Vagina (tissue), 2 donors: ENCODE measurements around the gene TSHR. TPM values are rescaled to one million over a fixed set of nuclear protein-coding genes. Genes with fewer than 3 reads are reported as not detected.
"Not testable (repeated sequence)": the region's sequence is repeated elsewhere in the genome, so short reads cannot be mapped to it uniquely, and the experiment has no call there.

Experiments used
- DNase-seq, 2 donors: peaks; one replicate each; pipeline ENCODE4 v3.0.0-alpha.2; 2017; ENCODE audit errors: extremely low spot score in 2 of 2
- H3K27ac ChIP-seq: fragments of 200-600 bp; sonication (generic); one replicate; pipeline ENCODE4 v1.5.1; 2019
- H3K27me3 ChIP-seq: fragments of 200-600 bp; sonication (generic); one replicate; pipeline ENCODE4 v1.5.1; 2019
- H3K36me3 ChIP-seq, 2 donors: fragments of 200-600 bp; sonication (generic); one replicate each; pipeline ENCODE4 v1.5.1; 2017 to 2019
- H3K4me1 ChIP-seq: fragments of 200-600 bp; sonication (generic); one replicate; pipeline ENCODE4 v1.5.1; 2019
- H3K4me3 ChIP-seq, 2 donors: fragments of 200-600 bp; sonication (generic); 1 replicate in 1 of 2; 2 replicates in 1 of 2; pipeline ENCODE4 v1.5.1; 2016 to 2019
- H3K9me3 ChIP-seq: fragments of 200-600 bp; sonication (generic); one replicate; pipeline ENCODE4 v1.5.1; 2019
- CTCF ChIP-seq, 3 experiments: fragments of 450-650 bp in 2 of 3; fragments of 200-600 bp in 1 of 3; sonication (generic) in 1 of 3; IDR thresholded peaks; one replicate each; pipeline ENCODE4 v1.5.1; 2017 to 2019; ENCODE audit warnings: antibody characterized with exemption in 3 of 3, mild to moderate bottlenecking in 2 of 3, moderate library complexity in 2 of 3
- POLR2A ChIP-seq, 2 donors: fragments of 450-650 bp; IDR thresholded peaks; one replicate each; pipeline ENCODE4 v1.6.1; 2017; ENCODE audit warnings: antibody characterized with exemption in 2 of 2, mild to moderate bottlenecking in 2 of 2, moderate library complexity in 2 of 2
- POLR2AphosphoS5 ChIP-seq, 2 donors: sonication (generic); formaldehyde crosslinking; IDR thresholded peaks; one replicate each; pipeline ENCODE4 v1.9.0; 2017; ENCODE audit warnings: antibody characterized with exemption in 2 of 2, mild to moderate bottlenecking in 2 of 2, low read depth in 1 of 2; ENCODE audit not compliant: insufficient read depth in 1 of 2
- intact Hi-C: fragments of 100-400 bp; cut with DNase I; formaldehyde crosslinking; loops from one replicate; pipeline ENCODE4 v1.15.1; 2023
- total RNA-seq: library from RNA; depleted of rRNA; stranded (reverse); fragments of >200 nt; gene quantifications from one replicate; pipeline ENCODE4 v1.2.3, GENCODE V29; 2016

TSHR gene
- total RNA-seq, 1 donor from 2014 or later: not detected

GRCh38 chr14:80951491-80951890, 3.9 kb upstream of the TSHR start:
- Histone ChIP-seq H3K4me1 (peaks cover 8% of the 10 kb centered on the region), H3K4me3 (no peak overlapping the region), H3K27ac (no peak overlapping the region), H3K9me3 (no peaks in the 10 kb centered on the region), H3K36me3 (no peaks in the 10 kb centered on the region), H3K27me3 (no peaks in the 10 kb centered on the region)
- no peak for DNase-seq
- intact Hi-C loops: no loop called here
- TF ChIP-seq POLR2A (IDR thresholded peaks at IDR 0.05) (no peak), POLR2AphosphoS5 (IDR thresholded peaks at IDR 0.05; ENCODE audit: insufficient read depth in 1 of 2, low read depth in 1 of 2) (no peak), CTCF (IDR thresholded peaks at IDR 0.05) (no peak)

- H3K27ac ChIP-seq, H3K27me3 ChIP-seq, DNase-seq, H3K4me3 ChIP-seq, H3K4me1 ChIP-seq, H3K36me3 ChIP-seq, intact Hi-C loops, H3K9me3 ChIP-seq: not testable (repeated sequence)
Measured at GRCh38 chr14:80953211-80953610, 2.2 kb upstream of the TSHR start.

- intact Hi-C loops: loop anchor here (2.0 kb wide), 1 partner anchor 32 kb away; no protein-coding TSS in a partner anchor
- TF ChIP-seq POLR2A (IDR thresholded peaks at IDR 0.05): no peak
- peak; percentile 54 to 75 (median 60) for TF ChIP-seq CTCF (IDR thresholded peaks at IDR 0.05)
- peak; percentile 46 to 47 for TF ChIP-seq POLR2AphosphoS5 (IDR thresholded peaks at IDR 0.05; ENCODE audit: insufficient read depth in 1 of 2, low read depth in 1 of 2)
- H3K27me3 ChIP-seq: no peaks in the 10 kb centered on the region
- no peak for DNase-seq
- H3K4me3 ChIP-seq: peak overlapping the region; percentile 50 to 63
- H3K9me3 ChIP-seq: no peaks in the 10 kb centered on the region
- no peaks in the 10 kb centered on the region for H3K36me3 ChIP-seq
- H3K4me1 ChIP-seq: peaks cover 8% of the 10 kb centered on the region
- no peak overlapping the region for H3K27ac ChIP-seq
Measured at GRCh38 chr14:80954687-80955299, 628 bp upstream of the TSHR start.

GRCh38 chr14:80956102-80956501, 681 bp downstream of the TSHR start:
- Histone ChIP-seq H3K27ac (no peak overlapping the region), H3K4me3 (no peak overlapping the region), H3K27me3 (no peaks in the 10 kb centered on the region), H3K36me3 (no peaks in the 10 kb centered on the region), H3K9me3 (no peaks in the 10 kb centered on the region), H3K4me1 (peaks cover 8% of the 10 kb centered on the region)
- no peak for DNase-seq
- intact Hi-C loops: no loop called here
- TF ChIP-seq POLR2AphosphoS5 (IDR thresholded peaks at IDR 0.05; ENCODE audit: insufficient read depth in 1 of 2, low read depth in 1 of 2) (no peak), POLR2A (IDR thresholded peaks at IDR 0.05) (no peak), CTCF (IDR thresholded peaks at IDR 0.05) (no peak)

- no peak for DNase-seq
- Histone ChIP-seq H3K36me3 (no peaks in the 10 kb centered on the region), H3K4me3 (no peak overlapping the region), H3K27me3 (no peaks in the 10 kb centered on the region), H3K27ac (no peak overlapping the region), H3K4me1 (peaks cover 8% of the 10 kb centered on the region), H3K9me3 (no peaks in the 10 kb centered on the region)
- TF ChIP-seq POLR2AphosphoS5 (IDR thresholded peaks at IDR 0.05; ENCODE audit: insufficient read depth in 1 of 2, low read depth in 1 of 2) (no peak), POLR2A (IDR thresholded peaks at IDR 0.05) (no peak), CTCF (IDR thresholded peaks at IDR 0.05) (no peak)
- intact Hi-C loops: no loop called here
Measured at GRCh38 chr14:80956922-80957321, 1.5 kb downstream of the TSHR start.
